ENCODE measurements around the gene COX6B1.

DNA sequence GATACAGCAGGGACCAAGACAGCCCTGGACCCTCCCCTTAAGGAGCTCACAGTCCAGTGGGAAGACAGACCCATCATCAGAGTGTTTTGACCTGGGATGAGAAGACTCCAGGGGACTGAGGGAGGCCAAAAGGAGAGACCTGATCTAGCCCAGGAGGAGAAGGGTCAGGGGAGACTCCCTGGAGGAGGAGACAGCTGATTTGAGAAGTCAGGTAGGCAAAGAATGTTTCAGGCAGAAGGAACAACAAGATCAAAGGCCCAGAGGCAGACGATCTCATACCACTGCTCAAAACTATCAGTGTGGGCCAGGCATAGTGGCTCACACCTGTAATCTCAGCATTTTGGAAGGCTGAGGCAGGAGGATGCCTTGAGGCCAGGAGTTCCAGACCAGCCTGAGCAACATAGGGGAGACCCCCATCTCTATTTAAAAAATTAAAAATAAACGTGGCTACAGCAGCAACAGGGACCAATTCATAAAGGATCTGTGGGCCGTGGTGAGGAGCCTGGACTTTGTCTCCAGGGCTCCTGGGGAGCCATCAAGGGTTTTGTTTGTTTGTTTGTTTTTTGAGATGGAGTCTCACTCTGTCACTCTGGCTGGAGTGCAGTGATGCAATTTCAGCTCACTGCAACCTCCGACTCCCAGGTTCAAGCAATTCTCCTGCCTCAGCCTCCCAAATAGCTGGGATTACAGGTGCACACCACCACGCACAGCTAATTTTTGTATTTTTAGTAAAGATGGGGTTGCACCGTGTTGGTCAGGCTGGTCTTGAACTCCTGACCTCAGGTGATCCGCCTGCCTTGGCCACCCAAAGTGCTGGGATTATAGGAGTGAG lies 2.2 kb upstream of the COX6B1 start:
- TF ChIP-seq POLR2AphosphoS5 (IDR thresholded peaks at IDR 0.05) = no peak
- TF ChIP-seq, protein P1, sequence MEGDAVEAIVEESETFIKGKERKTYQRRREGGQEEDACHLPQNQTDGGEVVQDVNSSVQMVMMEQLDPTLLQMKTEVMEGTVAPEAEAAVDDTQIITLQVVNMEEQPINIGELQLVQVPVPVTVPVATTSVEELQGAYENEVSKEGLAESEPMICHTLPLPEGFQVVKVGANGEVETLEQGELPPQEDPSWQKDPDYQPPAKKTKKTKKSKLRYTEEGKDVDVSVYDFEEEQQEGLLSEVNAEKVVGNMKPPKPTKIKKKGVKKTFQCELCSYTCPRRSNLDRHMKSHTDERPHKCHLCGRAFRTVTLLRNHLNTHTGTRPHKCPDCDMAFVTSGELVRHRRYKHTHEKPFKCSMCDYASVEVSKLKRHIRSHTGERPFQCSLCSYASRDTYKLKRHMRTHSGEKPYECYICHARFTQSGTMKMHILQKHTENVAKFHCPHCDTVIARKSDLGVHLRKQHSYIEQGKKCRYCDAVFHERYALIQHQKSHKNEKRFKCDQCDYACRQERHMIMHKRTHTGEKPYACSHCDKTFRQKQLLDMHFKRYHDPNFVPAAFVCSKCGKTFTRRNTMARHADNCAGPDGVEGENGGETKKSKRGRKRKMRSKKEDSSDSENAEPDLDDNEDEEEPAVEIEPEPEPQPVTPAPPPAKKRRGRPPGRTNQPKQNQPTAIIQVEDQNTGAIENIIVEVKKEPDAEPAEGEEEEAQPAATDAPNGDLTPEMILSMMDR (IDR thresholded peaks at IDR 0.05) = no peak
- no peak for TF ChIP-seq POLR2A (IDR thresholded peaks at IDR 0.05)

Measured in breast epithelium (tissue), 3 donors.